Measurements from ENCODE around the gene SLC4A5. TPM values are rescaled to one million over a fixed set of nuclear protein-coding genes. Genes with fewer than 3 reads are reported as not detected.

The SLC4A5 gene
- total RNA-seq, 1 donor from 2014 or later: 8.2 TPM

DNA sequence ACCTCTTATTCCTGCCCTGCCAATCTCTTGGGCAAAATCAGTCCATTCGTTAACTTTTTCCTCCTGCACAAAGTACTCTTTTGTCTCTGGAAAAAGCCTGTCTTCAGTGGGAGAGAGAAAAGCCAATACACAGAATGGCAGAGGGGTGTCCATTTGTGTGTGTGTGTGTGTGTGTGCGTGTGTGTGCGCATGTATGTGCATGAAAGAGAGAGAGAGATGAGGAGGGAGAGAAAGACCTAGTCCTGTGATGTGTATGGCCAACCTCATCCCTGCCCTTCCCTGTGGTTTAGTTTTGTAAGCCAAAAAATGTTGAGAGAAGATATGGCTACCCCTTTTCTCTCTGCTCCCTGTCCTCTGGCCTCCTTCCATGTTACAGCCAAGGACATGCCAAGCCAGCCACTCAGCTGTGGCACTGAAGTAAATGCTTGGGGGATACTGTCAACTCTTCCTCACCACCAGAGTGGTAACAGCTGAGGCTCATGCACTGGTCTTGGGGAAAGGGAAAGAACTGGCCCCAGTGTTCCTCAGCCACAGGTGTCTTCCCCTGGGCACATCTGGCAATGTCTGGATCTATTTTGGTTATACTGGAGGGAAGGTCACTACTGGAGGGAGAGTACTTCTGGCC is 10.6 kb downstream of the SLC4A5 start:
- H3K27me3 Mint-ChIP-seq (ENCODE audit: unreplicated experiment): no peaks in the 10 kb centered on the region

DNA sequence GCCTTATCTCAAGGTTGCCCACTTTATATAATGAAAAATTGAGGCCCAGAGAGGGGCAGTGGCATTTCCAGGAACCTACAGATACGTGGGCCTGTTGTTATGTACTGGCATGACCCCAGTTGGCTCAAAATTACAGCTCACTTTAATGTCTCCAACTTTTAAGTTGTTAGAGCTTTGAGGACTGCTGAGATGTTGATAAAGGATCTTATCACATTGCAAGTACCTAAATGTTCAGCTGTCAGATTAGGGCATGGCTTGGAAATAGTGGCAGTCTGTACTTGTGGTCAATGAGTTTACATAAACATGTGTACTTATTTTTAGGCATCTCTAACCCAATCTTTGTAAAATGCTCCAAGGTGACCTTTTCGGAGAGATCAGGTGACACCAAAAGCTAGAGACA is 14.6 kb downstream of the SLC4A5 start:
- no peaks in the 10 kb centered on the region for H3K36me3 Mint-ChIP-seq (ENCODE audit: unreplicated experiment)
- H3K27me3 Mint-ChIP-seq (ENCODE audit: unreplicated experiment): no peaks in the 10 kb centered on the region
- no peak overlapping the region for H3K27ac Mint-ChIP-seq (ENCODE audit: unreplicated experiment)
- H3K9me3 Mint-ChIP-seq (ENCODE audit: unreplicated experiment): no peaks in the 10 kb centered on the region
- TF ChIP-seq, protein P1, sequence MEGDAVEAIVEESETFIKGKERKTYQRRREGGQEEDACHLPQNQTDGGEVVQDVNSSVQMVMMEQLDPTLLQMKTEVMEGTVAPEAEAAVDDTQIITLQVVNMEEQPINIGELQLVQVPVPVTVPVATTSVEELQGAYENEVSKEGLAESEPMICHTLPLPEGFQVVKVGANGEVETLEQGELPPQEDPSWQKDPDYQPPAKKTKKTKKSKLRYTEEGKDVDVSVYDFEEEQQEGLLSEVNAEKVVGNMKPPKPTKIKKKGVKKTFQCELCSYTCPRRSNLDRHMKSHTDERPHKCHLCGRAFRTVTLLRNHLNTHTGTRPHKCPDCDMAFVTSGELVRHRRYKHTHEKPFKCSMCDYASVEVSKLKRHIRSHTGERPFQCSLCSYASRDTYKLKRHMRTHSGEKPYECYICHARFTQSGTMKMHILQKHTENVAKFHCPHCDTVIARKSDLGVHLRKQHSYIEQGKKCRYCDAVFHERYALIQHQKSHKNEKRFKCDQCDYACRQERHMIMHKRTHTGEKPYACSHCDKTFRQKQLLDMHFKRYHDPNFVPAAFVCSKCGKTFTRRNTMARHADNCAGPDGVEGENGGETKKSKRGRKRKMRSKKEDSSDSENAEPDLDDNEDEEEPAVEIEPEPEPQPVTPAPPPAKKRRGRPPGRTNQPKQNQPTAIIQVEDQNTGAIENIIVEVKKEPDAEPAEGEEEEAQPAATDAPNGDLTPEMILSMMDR (IDR thresholded peaks at IDR 0.05; ENCODE audit: partially characterized antibody, unreplicated experiment): no peak
- no peak overlapping the region for H3K4me3 Mint-ChIP-seq (ENCODE audit: unreplicated experiment)
- H3K4me1 Mint-ChIP-seq (ENCODE audit: low read depth, unreplicated experiment): peaks cover under 1% of the 10 kb centered on the region
- DNase-seq: no peak

More for the DNA sequence above, 10.6 kb downstream of the SLC4A5 start:
- Mint-ChIP-seq H3K27ac (ENCODE audit: unreplicated experiment) (no peak overlapping the region), H3K36me3 (ENCODE audit: unreplicated experiment) (no peaks in the 10 kb centered on the region), H3K4me1 (ENCODE audit: low read depth, unreplicated experiment) (no peaks in the 10 kb centered on the region), H3K4me3 (ENCODE audit: unreplicated experiment) (no peak overlapping the region), H3K9me3 (ENCODE audit: unreplicated experiment) (no peaks in the 10 kb centered on the region)
- TF ChIP-seq, protein P1 (IDR thresholded peaks at IDR 0.05; ENCODE audit: partially characterized antibody, unreplicated experiment): no peak
- DNase-seq: no peak

DNA sequence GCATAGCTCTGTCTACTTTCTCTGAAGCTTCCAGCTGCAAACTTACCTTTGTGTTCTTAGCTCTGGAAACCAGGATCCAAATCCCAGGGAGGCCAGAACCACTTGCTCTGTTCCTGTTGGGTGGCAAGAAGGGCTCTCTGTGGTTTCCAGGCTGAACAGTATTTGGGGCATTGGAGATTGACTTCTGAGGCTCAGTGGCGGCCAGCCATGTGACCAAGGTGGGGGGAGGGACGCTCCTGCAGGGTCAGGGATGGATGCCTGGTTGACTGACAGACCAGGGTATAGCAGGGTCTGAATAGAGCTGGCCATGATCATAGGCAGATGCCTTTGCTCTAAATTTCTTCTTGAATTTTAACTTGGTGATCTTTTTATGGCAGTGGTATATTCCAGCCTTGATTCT is 15.1 kb downstream of the SLC4A5 start:
- Mint-ChIP-seq H3K4me3 (ENCODE audit: unreplicated experiment) (no peak overlapping the region), H3K27me3 (ENCODE audit: unreplicated experiment) (no peaks in the 10 kb centered on the region), H3K9me3 (ENCODE audit: unreplicated experiment) (no peaks in the 10 kb centered on the region), H3K27ac (ENCODE audit: unreplicated experiment) (no peak overlapping the region), H3K4me1 (ENCODE audit: low read depth, unreplicated experiment) (peaks cover 5% of the 10 kb centered on the region), H3K36me3 (ENCODE audit: unreplicated experiment) (no peaks in the 10 kb centered on the region)
- TF ChIP-seq, protein P1 (IDR thresholded peaks at IDR 0.05; ENCODE audit: partially characterized antibody, unreplicated experiment): no peak
- DNase-seq: no peak

GRCh38 chr2:74327627-74328026 is 15.6 kb downstream of the SLC4A5 start:
- TF ChIP-seq, protein P1 (IDR thresholded peaks at IDR 0.05; ENCODE audit: partially characterized antibody, unreplicated experiment): no peak
- no peaks in the 10 kb centered on the region for H3K9me3 Mint-ChIP-seq (ENCODE audit: unreplicated experiment)
- H3K27me3 Mint-ChIP-seq (ENCODE audit: unreplicated experiment): no peaks in the 10 kb centered on the region
- H3K4me3 Mint-ChIP-seq (ENCODE audit: unreplicated experiment): no peak overlapping the region
- H3K27ac Mint-ChIP-seq (ENCODE audit: unreplicated experiment): no peak overlapping the region
- no peaks in the 10 kb centered on the region for H3K36me3 Mint-ChIP-seq (ENCODE audit: unreplicated experiment)
- no peak for DNase-seq
- peaks cover 6% of the 10 kb centered on the region for H3K4me1 Mint-ChIP-seq (ENCODE audit: low read depth, unreplicated experiment)

DNA sequence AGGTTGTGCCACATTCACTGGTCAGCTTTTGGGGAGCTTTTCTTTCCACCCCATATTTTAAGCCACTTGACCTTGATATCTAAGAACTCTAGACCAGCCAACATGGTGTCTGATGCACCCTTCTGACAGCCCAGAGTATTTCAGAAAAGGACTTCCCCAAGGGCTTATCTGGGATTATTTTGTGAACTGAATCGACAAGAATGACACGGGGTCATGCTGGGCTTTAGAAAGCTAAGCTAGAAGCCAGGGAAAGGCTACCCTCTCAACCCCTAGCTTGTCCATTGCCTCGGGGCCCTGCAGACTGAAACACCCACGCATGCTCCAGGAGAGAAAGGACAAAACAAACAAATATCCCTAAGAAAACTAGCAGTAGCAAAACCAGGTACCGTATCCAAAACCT is 16.0 kb downstream of the SLC4A5 start:
- no peak for DNase-seq
- Mint-ChIP-seq H3K27ac (ENCODE audit: unreplicated experiment) (no peak overlapping the region), H3K27me3 (ENCODE audit: unreplicated experiment) (no peaks in the 10 kb centered on the region), H3K4me3 (ENCODE audit: unreplicated experiment) (no peak overlapping the region), H3K36me3 (ENCODE audit: unreplicated experiment) (no peaks in the 10 kb centered on the region), H3K4me1 (ENCODE audit: low read depth, unreplicated experiment) (peaks cover 6% of the 10 kb centered on the region), H3K9me3 (ENCODE audit: unreplicated experiment) (no peaks in the 10 kb centered on the region)
- TF ChIP-seq, protein P1 (IDR thresholded peaks at IDR 0.05; ENCODE audit: partially characterized antibody, unreplicated experiment): no peak

All from glutamatergic neuron (in vitro differentiated cells).